Measurements from ENCODE around the gene CHKB.

The CHKB gene

DNA sequence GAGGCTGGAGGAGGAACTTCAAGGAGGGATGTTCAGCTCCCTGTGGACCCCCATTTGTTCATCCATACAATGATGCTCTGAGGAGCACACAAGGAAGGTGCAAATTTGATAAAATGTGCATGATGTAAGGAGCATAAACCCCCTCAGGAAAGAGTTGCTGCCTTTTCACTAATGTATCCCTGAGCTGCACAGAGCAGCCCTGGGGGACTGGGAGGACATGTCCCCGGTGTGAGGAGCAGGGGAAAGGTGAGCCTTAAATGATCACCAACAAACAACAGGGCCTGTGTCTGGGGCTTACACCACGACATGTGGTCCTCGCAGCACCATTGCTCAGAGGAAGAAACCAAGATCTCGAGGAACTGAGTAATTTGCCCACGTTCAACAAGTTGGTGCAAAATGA is 14.4 kb upstream of the CHKB start:
- DNase-seq (ENCODE audit: low read depth) = no peak

GRCh38 chr22:50595189-50595588 is 12.5 kb upstream of the CHKB start:
- no peak for DNase-seq (ENCODE audit: low read depth)

- DNase-seq (ENCODE audit: low read depth) = no peak
Observed at GRCh38 chr22:50587407-50587806, 4.8 kb upstream of the CHKB start.

DNA sequence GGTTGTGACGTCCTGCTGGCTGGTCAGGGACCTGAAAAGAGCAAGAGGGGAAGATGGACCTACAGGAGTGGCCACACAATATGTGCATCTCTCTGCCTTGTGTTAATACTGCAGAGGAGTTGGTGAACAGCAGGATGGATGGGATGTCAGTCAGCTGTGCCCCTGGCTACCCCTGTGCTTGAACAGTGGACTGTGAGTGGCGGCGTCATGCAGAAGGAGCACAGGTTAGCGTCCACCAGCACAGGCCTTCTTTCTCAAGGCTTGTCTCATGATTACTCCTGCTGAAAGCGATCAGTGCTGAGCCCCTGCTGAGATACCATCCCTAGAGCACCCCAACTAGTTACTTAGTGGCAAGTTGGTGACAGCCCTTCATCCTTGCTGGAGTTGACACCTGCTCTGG is 3.8 kb upstream of the CHKB start:
- no peak for DNase-seq (ENCODE audit: low read depth)

GRCh38 chr22:50585781-50586180 is 3.1 kb upstream of the CHKB start:
- DNase-seq (ENCODE audit: low read depth) = no peak

GRCh38 chr22:50585238-50585637 is 2.6 kb upstream of the CHKB start:
- DNase-seq (ENCODE audit: low read depth) = no peak

DNA sequence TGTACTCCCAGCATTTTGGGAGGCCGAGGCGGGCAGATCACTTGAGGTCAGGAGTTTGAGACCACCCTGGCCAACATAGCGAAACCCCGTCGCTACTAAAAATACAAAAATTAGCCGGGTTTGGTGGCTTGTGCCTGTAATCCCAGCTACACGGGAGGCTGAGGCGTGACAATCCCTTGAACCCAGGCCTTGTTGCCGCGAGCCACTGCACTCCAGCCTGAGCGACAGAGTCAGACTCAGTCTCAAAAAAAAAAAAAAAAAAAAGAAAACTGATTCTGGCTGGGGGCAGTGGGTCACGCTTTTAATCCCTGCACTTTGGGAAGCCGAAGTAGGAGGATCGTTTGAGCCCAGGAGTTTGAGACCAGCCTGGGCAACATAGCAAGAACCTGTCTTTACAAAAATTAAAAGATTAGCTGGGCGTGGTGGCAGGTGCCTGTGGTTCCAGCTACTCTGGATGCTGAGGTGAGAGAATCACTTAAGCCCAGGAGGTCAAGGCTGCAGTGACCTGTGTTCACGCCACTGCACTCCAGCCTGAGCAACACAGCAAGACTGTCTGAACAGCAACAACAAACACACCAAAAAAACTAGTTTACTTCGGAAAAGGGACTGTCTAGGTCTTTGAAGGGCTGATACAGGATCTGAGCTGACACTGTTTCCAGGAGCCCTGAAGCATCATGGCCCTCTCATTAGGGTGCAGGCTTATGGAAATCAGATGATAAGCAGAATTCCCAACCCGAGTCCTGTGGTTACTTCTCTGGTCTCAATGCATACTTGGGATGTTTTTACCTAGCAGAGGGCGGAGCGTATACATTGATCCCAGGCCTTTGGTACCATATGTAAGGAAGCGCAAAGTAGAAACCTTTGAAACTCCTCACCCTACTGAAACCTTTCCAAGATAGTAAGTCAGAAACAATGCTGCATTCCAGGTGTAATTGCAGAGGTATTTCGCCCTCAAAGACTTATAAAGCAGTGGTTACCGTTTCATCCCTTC is 1.8 kb upstream of the CHKB start:
- no peak for DNase-seq (ENCODE audit: low read depth)

DNA sequence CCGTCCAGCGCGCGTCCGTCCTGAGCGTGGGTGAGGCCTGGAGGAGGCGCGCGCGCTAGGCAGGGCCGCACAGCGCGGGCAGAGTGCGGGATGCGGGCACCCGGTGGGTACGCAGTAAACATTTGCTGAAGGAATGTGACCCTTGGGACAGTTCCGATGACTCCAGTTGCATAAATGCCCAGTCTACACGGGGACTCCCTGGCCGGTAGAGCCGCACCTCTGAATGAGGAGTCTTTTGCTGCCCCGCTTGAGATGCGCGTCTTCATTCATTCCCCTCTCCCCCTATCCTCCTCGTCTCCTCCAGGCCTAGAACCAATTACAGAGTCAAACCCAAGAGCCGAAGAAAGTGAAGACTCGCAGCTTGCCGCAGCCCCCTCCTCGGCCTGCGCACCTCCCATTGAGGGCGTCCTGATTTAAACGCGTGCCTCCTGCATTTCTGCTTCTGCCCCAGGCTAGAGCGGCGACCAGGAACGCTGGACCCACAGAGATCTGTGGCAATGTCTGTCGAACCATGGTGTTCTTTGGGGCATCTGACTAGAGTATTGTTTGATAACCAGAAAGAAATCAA is 729 bp upstream of the CHKB start:
- no peak for DNase-seq (ENCODE audit: low read depth)

GRCh38 chr22:50581950-50582492 is 628 bp downstream of the CHKB start:
- no peak for DNase-seq (ENCODE audit: low read depth)

DNA sequence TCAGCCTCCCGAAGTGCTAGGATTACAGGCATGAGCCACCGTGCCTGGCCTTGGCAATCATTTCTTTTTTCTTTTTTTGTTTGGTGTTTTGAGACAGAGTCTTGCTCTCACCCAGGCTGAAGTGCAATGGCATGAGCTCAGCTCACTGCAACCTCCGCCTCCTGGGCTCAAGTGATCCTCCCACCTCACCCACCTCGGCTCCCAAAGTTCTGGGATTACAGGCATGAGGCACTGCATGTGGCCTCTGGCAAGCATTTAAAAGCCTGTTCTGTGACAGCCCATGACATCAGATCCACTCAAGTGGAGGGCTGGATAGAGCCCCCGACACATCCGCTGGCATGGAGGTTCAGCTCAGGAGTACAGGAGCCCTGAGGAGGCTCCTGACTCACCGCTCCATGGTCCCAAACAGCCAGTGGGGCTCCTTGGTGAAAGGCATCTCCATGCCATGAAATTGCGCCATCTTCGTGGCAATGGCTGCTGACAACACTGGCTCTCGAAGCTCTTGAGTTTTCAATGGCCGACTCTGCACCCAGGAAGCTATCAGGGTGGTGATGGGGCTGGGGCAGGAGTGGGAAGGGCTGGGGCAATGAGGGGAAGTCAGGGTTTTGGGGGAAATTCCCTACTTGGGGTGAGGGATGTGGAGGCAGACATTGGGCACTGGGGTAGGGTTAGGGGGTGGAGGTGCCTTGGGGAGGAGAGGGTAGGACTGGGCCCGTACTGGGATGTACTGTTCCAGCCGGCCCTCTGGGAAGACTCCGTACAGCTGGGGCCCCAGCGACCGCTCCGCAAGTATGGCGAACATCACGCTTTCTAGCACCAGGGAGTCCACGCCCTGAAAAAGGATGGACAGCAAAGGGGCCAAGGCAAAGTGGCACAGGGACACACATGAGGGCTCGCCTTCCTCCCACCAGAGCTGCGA is 1.4 kb downstream of the CHKB start:
- no peak for DNase-seq (ENCODE audit: low read depth)

DNA sequence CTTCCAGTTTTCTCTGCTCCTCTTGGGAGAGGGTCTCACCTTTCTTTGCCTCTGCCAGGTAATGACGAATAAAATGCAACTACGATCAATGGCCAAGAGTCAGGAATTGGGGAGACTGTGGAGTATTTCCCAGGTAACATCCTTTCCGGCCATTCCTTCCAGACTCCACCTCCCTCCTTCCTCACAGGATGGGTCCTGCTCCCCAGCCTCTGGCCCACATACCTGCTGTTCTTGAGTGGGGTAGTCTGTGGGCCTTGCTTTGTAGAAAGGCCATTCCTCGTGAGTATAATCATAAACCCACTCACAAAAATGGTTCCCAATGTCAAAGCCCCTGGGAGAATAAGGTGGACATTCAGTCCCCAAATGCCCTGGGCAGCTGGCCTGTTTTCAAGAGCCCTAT is 2.9 kb downstream of the CHKB start:
- DNase-seq (ENCODE audit: low read depth) = no peak

- DNase-seq (ENCODE audit: low read depth) = no peak
Observed at GRCh38 chr22:50578776-50579310, 3.8 kb downstream of the CHKB start.

DNA sequence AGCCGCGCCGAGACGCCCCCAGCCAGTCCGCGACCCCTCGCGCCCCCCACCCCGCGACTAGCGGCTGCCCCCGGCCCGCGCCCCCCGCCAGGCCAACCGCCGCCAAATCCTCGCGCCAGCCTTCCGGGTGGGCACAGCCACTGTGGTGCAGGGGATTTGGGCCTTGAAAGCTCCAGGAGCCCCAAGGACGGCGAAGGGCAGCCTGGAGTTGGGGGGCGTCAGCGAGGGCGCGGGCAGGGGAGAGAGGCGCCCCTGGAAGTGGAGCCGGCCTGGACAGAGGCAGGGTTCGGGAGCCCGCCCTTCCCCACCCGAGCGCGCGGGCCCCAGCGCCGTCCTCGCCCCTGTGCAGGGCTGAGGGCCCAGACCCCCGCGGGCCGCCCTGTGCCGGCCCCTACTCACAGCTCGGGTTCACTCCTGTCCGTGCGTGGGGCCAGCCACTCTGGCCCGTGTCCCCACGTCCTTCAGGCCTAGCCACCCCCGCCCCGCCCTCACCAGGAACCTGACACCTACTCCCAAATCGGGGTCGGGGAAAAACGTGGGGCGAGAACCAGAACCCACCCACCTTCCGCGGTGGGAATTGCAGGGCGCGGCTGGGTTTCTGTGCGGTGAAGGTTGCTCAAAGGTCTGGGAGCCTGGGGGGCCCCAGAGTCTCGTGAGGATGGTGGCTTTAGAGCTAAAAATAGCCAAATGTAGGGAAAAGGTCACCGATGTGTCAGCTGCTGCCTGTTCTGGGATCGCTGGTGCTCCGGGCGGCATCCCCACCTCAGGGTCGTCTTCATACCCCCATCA is 4.5 kb downstream of the CHKB start, which contains the start of gene CPT1B:
TSS of gene CPT1B (minus strand) at position 441 of the 789 bp plus-strand sequence. CDS start 512 bp downstream, outside the sequence.
- DNase-seq (ENCODE audit: low read depth) = no peak

- DNase-seq (ENCODE audit: low read depth) = no peak
Observed at GRCh38 chr22:50577697-50577986, 5.0 kb downstream of the CHKB start.

DNA sequence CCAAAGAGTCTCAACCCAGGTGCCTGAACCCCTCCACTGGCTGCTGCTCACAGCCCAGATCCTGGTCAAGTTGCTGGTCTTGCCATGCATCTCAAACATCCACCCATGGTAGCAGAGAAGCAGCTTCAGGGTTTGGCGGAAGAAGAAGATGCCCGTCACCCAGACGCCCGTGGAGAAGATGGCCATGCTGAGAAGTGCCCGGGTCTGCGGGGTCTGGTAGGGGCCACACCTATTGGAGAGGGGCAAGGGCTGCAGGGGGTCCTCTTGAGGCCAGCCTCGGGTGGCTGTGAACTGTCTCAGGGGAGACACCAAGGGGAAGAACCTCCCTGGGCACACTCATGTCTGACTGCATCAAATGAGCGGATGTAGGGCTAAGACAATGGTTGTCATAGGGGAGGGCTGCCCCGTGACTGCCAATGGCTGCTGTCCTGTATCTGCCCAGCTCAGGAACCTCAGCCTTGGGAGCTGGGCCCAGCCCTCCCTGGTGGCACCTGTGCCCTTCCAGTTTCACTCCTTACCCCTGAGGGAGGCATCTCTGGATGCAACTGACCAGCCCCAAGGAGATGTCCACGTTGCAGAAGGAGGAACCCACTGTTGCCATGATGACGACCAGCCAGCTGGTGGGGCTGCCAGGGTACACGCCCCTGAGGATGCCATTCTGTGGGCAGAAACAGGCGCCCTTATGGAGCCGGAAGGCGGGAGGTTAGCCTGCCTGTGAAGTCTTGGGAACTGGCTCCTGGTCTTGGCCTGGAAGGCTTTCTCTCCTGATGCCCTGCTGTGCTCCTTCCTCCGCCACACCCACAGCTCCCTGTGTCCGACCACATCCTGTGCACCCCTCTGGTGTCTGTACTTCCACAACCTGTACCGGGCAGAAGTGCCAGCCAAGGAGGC is 5.6 kb downstream of the CHKB start:
- no peak for DNase-seq (ENCODE audit: low read depth)

DNA sequence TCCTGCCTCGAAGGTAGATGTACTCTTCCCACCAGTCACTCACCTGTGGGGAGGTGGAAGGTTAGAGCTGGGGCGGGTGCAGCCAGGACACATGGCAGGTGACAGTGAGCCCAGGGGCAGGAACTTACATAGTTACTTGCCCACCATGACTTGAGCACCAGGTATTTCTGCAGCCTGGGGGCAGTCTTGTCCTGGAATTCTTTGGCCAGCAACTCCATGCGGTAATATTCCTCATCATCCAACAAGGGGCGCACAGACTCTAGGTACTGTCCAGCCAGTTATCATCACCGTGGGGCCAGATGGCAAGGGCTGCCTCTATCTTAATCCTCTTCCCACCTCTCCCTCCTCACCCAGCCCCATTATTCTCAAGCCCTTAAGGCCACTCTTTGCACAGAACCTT is 6.6 kb downstream of the CHKB start:
- no peak for DNase-seq (ENCODE audit: low read depth)

- DNase-seq (ENCODE audit: low read depth) = no peak
Observed at GRCh38 chr22:50575426-50575941, 7.2 kb downstream of the CHKB start.

GRCh38 chr22:50574383-50574755 is 8.3 kb downstream of the CHKB start:
- DNase-seq (ENCODE audit: low read depth) = no peak

DNA sequence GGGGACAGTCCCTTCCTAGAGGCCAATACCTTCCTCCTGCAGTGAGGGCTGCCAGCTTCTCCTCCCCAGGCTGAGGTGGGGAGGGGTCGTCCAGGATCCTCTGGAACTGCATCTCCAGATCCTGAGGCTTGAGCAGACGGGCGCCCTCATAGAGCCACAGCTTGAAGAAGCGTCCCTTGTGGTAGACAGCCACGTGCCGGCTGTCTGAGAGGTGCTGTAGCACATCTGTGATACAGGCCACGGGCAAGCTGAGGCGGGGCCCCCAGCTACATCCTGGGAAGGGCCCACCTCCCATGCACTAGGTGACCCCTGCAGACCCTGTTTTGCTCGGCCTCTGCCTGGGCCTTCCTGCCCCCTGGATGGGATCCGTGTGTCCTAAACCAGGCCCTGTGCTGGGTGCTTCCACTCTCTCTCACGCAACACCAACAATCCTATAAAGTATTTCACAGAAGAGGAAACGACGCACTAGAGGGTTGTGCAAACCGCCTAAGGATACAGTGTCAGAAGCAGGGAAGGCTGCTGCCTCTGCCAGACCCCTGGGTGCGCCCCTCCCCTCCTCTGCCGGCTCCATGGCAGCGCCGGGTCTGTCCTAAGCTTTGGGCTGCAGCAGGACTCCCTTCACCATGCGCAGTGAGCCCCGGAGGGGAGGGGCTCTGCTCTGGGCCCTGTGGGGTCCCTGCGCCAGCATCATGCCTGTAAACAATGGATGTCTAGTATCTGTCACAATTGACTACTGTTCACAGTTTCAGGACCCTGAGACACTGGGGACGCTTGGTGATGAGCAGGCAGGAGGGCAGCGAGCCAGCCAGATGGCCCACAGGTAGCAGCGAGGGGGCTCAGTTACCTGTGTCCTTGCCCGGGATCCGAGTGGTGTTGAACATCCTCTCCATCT is 8.9 kb downstream of the CHKB start:
- no peak for DNase-seq (ENCODE audit: low read depth)

Measured in stimulated activated CD4-positive, alpha-beta T cell treated with anti-CD3 and anti-CD28 coated beads, Interleukin-2, amount 100 ng/mL, for 4 hours (primary cell).